GM04504 (cell line): Measurements from ENCODE around the gene CFDP1.

ENCODE experiments used
- DNase-seq: peaks from one replicate; pipeline ENCODE4 v3.0.0-alpha.2; 2012; ENCODE audit warnings: low read depth

Gene CFDP1

GRCh38 chr16:75250809-75251279 is 182.5 kb downstream of the CFDP1 start:
- DNase-seq: no peak

DNA sequence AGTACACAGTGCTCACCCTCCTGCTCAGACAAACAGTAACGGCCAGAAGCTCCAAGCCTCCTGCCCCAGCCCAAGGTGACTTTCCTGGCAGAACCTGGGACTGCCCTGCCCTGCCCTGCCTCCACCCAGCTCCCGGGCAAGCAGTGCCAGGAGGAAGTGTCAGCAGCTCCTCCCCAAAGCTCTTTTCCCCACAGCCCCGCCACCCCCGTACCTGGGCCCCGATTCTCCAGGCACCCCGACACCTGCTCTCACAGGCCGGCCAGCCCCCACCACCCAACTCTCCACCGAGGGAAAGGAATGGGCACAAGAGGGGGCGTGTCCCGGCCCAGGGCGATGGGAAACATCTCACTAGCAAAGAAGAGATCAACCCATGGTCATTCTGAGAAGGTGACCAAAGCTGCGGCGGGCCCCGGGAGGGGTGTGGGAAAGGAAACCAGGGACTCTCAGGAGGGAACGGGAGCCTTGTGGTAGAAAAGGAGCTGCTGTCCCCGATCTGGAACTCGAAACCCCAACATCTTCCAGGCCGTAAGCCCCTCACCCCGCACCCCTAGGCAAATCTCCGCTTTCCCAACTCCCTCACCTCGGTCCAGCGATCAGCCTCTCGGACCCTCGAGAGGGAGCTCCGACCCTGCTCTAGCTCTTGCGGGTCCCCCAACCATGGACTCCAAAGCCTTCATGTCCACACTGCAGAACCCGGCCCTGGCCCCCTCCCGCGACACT is 183.1 kb downstream of the CFDP1 start:
- DNase-seq: no peak

DNA sequence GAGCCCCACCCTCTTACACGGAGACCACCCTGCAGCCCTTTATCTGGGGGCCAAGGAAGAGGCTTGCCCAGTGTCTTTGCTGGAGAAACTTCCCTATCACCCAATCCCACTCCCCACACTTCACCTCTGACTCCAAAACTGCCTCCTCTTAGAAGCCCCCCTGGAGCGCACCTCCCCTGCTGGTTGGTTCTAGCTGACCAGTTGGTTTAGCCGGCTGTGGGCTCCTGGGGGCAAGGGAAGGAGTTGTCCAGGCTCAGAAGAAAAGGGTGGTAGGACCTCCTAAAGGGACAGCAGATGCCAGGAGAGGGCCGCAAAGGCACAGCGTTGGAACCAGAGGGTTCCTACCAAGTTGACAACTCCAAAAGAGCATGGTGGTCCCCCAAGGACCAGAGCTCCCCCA is 183.9 kb downstream of the CFDP1 start:
- DNase-seq: no peak

- no peak for DNase-seq
Measured at GRCh38 chr16:75248536-75249380, 184.5 kb downstream of the CFDP1 start.

DNA sequence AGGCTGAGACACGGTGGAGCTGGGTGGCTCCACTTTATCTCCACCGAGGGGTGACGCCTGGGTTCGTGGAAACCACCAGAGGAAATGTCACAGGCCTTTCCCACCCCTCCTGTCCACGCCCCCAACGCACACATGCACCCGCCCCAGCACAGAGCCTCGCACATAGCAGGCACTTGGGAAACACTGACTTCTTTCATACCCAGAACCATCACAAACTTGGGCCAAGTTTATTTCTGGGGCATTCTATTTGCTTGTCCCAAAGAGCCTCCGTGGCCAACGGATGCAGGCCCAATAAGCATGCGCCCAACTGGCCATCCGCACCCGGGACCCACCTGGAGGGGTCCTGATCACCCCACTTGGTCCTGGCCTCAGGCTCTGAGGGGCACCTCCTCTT is 185.2 kb downstream of the CFDP1 start:
- no peak for DNase-seq

GRCh38 chr16:75247249-75247648 is 186.1 kb downstream of the CFDP1 start:
- no peak for DNase-seq

DNA sequence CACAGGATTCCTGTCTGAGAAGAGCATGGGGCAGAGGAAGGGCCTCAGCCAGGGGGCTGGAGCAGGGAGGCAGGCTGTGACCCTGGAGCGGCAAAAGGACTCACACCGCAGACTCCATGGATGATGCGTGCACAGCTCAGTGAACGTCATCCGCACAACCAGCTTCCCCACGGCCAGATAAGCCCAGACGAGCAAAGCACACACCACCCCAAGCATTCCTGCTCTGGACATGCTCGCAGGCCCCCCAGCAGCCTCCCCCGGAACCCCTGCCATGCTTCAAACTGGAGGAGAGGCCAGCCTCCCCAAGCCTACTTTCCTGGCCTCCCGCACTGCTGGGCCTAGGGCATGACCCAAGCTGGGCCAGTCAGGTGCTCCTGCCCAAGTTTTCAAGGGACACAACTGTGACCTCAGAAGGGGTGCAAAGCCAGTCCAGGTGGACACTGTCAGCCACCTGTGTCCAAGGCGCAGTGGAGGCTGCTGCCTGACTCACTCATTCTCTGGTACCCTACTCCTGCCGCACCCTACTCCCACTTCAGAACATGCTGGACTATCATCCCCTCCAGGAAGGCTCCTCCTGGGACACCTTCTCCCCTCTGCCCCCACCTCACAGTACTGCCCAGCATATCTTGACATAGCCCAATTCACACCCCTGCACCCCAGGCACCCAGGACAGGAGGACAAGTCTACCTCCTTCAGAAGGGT is 186.6 kb downstream of the CFDP1 start:
- no peak for DNase-seq

GRCh38 chr16:75244844-75245758 is 188.2 kb downstream of the CFDP1 start:
- peak; percentile 90 for DNase-seq

DNA sequence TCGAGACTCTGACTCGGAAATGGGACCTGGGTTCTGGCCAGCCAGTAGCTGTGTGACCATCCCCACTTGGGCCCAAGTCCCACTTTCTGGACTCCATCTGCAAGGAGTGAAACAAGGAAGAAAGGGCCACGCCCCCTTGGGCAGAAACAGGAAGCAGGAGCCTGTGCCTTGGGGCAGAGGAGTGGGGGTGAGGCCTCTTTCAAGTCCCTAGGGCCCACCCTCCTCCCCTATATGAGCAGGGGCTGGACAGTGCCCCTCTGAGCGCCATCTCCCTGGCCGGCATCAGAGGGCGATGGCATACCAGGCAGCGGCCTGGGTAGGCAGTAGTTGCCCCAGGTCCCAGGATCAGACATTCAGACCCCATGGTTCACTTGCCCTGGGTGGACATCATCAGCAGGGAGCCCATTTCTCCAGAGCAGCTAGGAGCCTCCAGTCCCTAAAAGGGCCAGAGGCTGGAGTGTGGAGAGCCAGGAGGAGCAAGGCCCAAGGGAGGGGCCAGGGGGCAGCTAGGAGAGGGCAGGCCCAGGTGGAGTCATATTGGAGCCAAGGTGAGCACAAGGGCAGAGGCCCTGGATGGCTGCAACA is 189.0 kb downstream of the CFDP1 start:
- peak; percentile 78 for DNase-seq
